ENCODE data around the gene RAET1L.

RAET1L gene

DNA sequence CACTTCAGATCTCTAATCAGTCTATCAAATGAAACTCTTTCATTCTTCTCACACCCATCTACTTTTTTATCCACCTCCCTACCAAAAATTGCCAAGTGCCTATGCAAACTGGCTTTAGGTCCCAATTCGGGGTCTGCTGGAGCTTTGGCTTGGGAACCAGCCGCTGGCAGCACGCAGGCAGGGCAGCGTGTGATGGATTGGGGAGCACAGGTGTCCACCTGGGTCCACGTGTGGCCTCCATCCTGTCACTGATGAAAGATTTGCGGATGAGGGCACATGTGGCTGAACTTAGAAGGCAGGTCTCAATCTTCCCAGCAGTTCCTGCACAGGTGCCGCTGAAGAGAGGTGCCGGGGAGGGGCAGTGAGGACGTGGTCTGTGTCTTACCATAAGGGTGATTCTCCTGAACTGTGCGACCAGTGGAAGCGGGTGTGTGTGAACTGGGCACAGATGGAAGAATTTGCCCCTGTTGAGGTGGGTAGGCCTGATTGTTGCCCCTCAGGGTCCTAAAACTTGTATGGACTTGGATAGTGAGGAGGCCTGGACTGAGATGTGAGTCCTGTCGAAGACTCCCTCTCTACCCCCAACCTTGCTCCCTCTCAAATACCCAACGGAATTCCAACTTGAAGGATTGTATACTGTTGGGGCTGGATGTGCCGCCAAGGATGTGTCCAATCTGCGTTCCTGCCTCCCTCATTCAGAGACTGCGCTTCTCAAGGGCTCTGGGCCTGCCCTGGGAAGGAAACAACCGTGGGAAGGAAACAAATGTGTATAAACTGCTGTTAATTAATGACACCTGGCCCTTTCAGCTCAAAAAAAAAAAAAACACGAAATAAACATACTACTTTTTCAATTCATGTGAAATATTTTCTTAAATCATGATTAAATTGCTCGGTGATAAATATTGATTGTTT, 18.4 kb upstream of the RAET1L start:
- H3K27ac ChIP-seq = no peak overlapping the region
- no peak for TF ChIP-seq ZFX (IDR thresholded peaks at IDR 0.05)
- TF ChIP-seq, protein P1, sequence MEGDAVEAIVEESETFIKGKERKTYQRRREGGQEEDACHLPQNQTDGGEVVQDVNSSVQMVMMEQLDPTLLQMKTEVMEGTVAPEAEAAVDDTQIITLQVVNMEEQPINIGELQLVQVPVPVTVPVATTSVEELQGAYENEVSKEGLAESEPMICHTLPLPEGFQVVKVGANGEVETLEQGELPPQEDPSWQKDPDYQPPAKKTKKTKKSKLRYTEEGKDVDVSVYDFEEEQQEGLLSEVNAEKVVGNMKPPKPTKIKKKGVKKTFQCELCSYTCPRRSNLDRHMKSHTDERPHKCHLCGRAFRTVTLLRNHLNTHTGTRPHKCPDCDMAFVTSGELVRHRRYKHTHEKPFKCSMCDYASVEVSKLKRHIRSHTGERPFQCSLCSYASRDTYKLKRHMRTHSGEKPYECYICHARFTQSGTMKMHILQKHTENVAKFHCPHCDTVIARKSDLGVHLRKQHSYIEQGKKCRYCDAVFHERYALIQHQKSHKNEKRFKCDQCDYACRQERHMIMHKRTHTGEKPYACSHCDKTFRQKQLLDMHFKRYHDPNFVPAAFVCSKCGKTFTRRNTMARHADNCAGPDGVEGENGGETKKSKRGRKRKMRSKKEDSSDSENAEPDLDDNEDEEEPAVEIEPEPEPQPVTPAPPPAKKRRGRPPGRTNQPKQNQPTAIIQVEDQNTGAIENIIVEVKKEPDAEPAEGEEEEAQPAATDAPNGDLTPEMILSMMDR (conservative IDR thresholded peaks at IDR 0.05) = no peak

DNA sequence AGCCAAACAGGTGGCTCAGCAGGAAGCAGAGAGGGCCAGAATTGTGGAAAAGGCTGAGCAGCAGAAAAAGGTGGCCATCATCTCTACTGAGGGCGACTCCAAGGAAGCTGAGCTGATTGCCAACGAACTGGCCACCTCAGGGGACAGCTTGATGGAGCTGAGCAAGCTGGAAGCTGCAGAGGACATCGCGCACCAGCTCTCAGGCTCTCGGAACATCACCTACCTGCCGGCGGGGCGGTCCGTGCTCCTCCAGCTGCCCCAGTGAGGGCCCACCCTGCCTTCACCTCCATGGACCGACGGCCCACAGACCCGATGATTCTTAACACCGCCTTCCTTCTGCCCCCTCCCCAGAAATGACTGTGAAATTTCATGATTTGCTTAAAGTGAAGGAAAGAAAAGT, 17.8 kb upstream of the RAET1L start:
- H3K27ac ChIP-seq = no peak overlapping the region

DNA sequence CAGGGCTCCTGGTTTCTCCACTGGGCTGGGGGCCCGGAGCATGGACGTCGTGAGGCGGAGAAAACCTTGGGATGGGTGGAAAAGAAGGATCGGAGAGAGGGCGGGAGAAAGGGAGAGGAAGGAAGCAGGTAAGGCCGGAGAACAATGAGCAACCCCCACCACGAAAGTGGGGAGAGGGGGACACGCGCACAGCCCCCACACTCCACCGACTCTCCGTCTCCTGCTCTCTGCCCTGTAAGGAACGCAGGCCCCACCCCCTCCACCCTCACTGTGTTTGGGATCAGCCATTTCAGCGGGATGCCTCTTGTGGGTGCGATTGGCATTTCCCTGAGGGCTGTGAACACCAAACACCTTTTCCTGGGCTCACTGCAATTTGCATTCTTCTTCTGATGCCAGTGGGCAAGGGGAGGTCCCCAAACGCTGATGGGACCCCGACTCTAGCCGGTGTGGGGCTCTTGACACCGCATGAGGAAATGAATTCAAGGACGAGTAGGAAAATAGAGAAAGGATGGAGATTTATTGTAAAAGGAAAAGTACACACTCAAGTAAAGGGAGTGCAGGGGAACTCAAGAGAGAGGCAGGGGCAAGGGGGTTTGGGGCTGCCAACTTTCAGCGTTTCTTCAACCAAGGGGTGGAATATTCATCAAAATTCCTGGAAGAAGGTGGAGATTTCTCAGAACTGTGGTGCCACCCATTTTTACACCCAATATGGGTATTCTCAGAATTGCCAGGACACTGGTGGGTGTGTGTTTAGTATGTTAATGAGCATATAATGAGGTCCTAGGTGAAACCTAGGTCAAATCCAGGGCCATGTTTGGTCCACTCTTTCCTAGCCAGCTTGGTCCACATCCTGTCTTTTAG, 13.1 kb upstream of the RAET1L start:
- TF ChIP-seq, protein P1 (conservative IDR thresholded peaks at IDR 0.05) = no peak
- no peak for TF ChIP-seq ZFX (IDR thresholded peaks at IDR 0.05)
- H3K27ac ChIP-seq = no peak overlapping the region

More for the DNA sequence above, 17.8 kb upstream of the RAET1L start:
- TF ChIP-seq, protein P1 (conservative IDR thresholded peaks at IDR 0.05) = no peak
- TF ChIP-seq ZFX (IDR thresholded peaks at IDR 0.05) = no peak

DNA sequence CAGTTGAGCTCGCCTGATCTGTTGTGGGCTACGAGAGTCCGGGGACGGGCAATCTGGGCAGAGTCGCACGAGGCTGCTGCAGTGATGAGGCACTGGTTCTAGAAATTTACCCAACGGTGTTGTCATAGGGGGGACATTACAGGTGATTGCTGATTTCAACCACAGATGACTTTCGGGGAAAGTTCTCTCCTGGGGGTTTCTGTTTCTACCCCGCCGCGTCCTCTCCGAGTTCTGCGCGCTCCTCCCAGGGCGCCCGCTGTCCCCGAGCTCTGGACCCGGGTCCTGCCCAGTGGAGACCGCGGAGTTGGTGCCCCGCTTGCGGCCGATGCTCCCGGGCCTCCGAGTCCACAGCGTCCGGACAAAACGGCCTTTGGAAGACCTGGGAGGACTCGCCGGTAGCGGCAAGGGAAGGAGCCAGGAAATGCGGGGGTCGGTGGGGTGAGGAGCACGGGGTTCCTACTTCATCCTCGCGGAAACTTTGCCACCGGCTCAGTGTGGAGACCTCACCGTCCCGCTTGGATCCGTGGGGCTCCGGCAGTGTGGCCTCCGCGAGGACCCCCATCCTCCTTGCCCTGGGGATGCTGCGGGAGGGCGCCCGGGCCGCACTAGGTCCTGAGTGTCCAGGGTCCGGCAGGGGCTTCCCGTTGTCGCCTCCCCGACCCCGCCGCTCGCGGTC, 12.3 kb upstream of the RAET1L start:
- H3K27ac ChIP-seq = no peak overlapping the region
- no peak for TF ChIP-seq ZFX (IDR thresholded peaks at IDR 0.05)
- TF ChIP-seq, protein P1 (conservative IDR thresholded peaks at IDR 0.05) = no peak

DNA sequence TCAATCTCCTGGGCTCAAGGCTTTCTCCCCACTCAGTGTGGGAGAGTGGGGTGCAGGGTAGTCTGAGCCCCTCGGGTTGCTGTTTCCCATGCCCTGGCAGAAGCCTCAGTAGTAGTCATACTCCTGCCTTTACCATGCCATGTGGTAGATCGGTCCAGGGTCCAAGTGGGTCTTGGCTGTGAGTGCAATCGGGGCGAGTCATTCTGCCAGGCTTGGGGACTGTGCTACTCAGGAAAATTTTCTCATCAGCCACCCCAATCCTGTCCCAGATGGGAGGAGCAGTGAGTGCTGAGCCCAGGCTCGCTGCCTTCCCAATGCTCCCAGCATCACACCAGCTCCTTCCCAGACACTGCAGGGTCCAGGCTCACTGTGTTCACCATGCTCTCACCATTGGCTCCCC, 10.7 kb upstream of the RAET1L start:
- TF ChIP-seq, protein P1 (conservative IDR thresholded peaks at IDR 0.05) = no peak
- no peak for TF ChIP-seq ZFX (IDR thresholded peaks at IDR 0.05)
- no peak overlapping the region for H3K27ac ChIP-seq

DNA sequence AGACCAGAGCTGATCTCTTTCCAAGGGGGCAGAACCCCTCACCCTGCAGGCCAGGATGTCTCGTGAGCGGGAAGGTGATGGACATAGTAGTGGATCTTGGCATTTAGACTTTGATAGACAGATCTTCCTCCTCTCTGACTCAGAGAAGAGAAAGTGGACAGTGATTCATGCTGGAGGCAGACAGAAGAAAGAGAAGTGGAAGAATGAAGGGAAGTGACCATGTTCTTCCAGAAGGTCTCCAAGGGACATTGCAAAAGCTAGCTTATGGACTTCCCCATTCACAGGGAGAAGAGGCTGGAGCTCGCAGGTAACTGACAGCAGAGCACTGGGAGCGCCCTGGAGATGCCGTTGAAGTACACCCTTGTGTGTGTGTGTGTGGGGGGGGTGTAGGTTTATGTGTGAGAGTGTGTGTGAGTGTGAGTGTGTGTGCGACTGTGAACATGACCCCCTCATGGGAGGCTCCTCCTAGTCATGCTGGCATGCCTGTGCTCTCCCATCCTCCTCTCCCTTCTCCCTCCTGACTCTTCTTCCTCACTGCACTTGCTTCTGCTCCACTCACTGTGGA, 8.0 kb upstream of the RAET1L start:
- TF ChIP-seq, protein P1 (conservative IDR thresholded peaks at IDR 0.05) = no peak
- TF ChIP-seq ZFX (IDR thresholded peaks at IDR 0.05) = no peak
- H3K27ac ChIP-seq = no peak overlapping the region
